Naive B cell (primary cell): Measurements from ENCODE around the gene TMEM151B. TPM values are rescaled to one million over a fixed set of nuclear protein-coding genes. Genes with fewer than 3 reads are reported as not detected.
A peak's percentile ranks its signal among the peaks of the same experiment; 100 is the strongest.
"Not testable (repeated sequence)": the region's sequence is repeated elsewhere in the genome, so short reads cannot be mapped to it uniquely, and the experiment has no call there.

ENCODE experiments used
- ATAC-seq, 2 donors: fragments of 150-1000 bp; cut with Tn5 transposase; 2 replicates each; pipeline ENCODE4 v1.10.0; 2021; ENCODE audit warnings: low read depth in 2 of 2, mild to moderate bottlenecking in 2 of 2, moderate library complexity in 2 of 2
- DNase-seq: peaks from one replicate; pipeline ENCODE4 v3.0.0; 2022
- H3K27ac Mint-ChIP-seq, 6 donors: one replicate each; pipeline ENCODE4 v1.8.0; 2020 to 2022; ENCODE audit warnings: mild to moderate bottlenecking in 6 of 6, mixed read lengths in 6 of 6, moderate library complexity in 5 of 6, inconsistent platforms in 2 of 6
- H3K27me3 Mint-ChIP-seq, 3 donors: one replicate each; pipeline ENCODE4 v1.8.0; 2021 to 2022; ENCODE audit warnings: mixed read lengths in 3 of 3, mild to moderate bottlenecking in 1 of 3
- H3K36me3 Mint-ChIP-seq, 2 donors: one replicate each; pipeline ENCODE4 v1.8.0; 2020 to 2022; ENCODE audit warnings: mixed read lengths in 2 of 2, inconsistent platforms in 1 of 2, mild to moderate bottlenecking in 1 of 2
- H3K4me1 Mint-ChIP-seq, 3 donors: one replicate each; pipeline ENCODE4 v1.8.0; 2020 to 2022; ENCODE audit warnings: mixed read lengths in 3 of 3, inconsistent platforms in 1 of 3, mild to moderate bottlenecking in 1 of 3, moderate library complexity in 1 of 3
- H3K4me3 Mint-ChIP-seq, 8 donors: one replicate each; pipeline ENCODE4 v1.8.0; 2020 to 2022; ENCODE audit warnings: mild to moderate bottlenecking in 8 of 8, mixed read lengths in 8 of 8, moderate library complexity in 8 of 8, inconsistent platforms in 2 of 8
- H3K9me3 Mint-ChIP-seq, 7 donors: one replicate each; pipeline ENCODE4 v1.8.0; 2020 to 2022; ENCODE audit warnings: mixed read lengths in 7 of 7, mild to moderate bottlenecking in 5 of 7, inconsistent platforms in 2 of 7, moderate library complexity in 1 of 7
- polyA plus RNA-seq, 6 donors: library from polyadenylated mRNA; unstranded; fragments of 300-500 nt; fragmentation: Illumina TruSeq; gene quantifications; one replicate each; pipeline ENCODE4 v1.2.3, GENCODE V29; 2021; ENCODE audit warnings: low read depth in 6 of 6

TMEM151B gene
- polyA plus RNA-seq, 6 donors from 2014 or later: not detected

GRCh38 chr6:44315951-44316350 lies 45.7 kb downstream of the TMEM151B start:
- ATAC-seq: no peak
- H3K4me1 Mint-ChIP-seq: peaks cover 11 to 25% (median 22%) of the 10 kb centered on the region in 3 donors
- no peak for DNase-seq
- peak overlapping the region in 1 of 8 donors; percentile 38 for H3K4me3 Mint-ChIP-seq
- peaks cover 0 to 13% (median 9%) of the 10 kb centered on the region in 7 donors for H3K9me3 Mint-ChIP-seq
- H3K36me3 Mint-ChIP-seq: no peaks in the 10 kb centered on the region
- peaks cover 9 to 45% (median 34%) of the 10 kb centered on the region in 3 donors for H3K27me3 Mint-ChIP-seq
- no peak overlapping the region for H3K27ac Mint-ChIP-seq

GRCh38 chr6:44316481-44316880 lies 46.2 kb downstream of the TMEM151B start:
- H3K27me3 Mint-ChIP-seq: peaks cover 9 to 50% (median 34%) of the 10 kb centered on the region in 3 donors
- H3K9me3 Mint-ChIP-seq: peaks cover 0 to 15% (median 9%) of the 10 kb centered on the region in 7 donors
- H3K36me3 Mint-ChIP-seq: no peaks in the 10 kb centered on the region
- no peak overlapping the region for H3K27ac Mint-ChIP-seq
- DNase-seq (no peak), ATAC-seq (no peak)
- peaks cover 11 to 23% (median 21%) of the 10 kb centered on the region in 3 donors for H3K4me1 Mint-ChIP-seq
- H3K4me3 Mint-ChIP-seq: peak overlapping the region in 1 of 8 donors; percentile 38

GRCh38 chr6:44317136-44317631 lies 46.9 kb downstream of the TMEM151B start:
- not testable (repeated sequence) for H3K27ac Mint-ChIP-seq, DNase-seq
- peaks cover 0 to 15% (median 9%) of the 10 kb centered on the region in 7 donors for H3K9me3 Mint-ChIP-seq

DNA sequence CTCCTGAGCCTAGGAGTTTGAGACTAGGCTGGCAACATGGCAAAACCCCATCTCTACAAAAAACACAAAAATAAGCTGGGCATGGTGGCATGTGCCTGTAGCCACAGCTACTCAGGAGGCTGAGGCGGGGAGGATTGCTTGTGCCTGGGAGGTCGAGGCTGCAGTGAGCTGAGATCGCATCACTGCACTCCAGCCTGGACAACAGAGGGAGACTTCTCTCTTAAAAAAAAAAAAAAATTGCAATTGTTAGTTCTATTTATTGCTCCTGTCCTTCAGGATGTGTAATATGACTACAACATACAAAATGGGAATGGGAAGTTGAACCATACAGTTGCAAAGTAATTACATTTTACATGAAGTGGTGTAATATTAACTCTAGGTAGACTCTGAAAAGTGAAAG lies 51.0 kb downstream of the TMEM151B start:
- H3K27ac Mint-ChIP-seq: no peak overlapping the region
- DNase-seq (no peak), ATAC-seq (no peak)
- no peaks in the 10 kb centered on the region for H3K36me3 Mint-ChIP-seq
- peaks cover 0 to 15% (median 9%) of the 10 kb centered on the region in 7 donors for H3K9me3 Mint-ChIP-seq
- peaks cover 13 to 49% (median 34%) of the 10 kb centered on the region in 3 donors for H3K27me3 Mint-ChIP-seq
- no peaks in the 10 kb centered on the region for H3K4me1 Mint-ChIP-seq
- H3K4me3 Mint-ChIP-seq: no peak overlapping the region

More at GRCh38 chr6:44317136-44317631, 46.9 kb downstream of the TMEM151B start:
- H3K36me3 Mint-ChIP-seq, H3K4me3 Mint-ChIP-seq, ATAC-seq: not testable (repeated sequence)
- peaks cover 5 to 16% (median 14%) of the 10 kb centered on the region in 3 donors for H3K4me1 Mint-ChIP-seq
- H3K27me3 Mint-ChIP-seq: peaks cover 9 to 51% (median 34%) of the 10 kb centered on the region in 3 donors

- no peak for ATAC-seq
- Mint-ChIP-seq H3K27ac (no peak overlapping the region), H3K27me3 (peaks cover 24 to 34% (median 30%) of the 10 kb centered on the region in 3 donors), H3K36me3 (no peaks in the 10 kb centered on the region), H3K9me3 (no peaks in the 10 kb centered on the region), H3K4me1 (no peaks in the 10 kb centered on the region), H3K4me3 (no peak overlapping the region)
- DNase-seq: no peak
Measured at GRCh38 chr6:44327096-44327495, 56.8 kb downstream of the TMEM151B start.

DNA sequence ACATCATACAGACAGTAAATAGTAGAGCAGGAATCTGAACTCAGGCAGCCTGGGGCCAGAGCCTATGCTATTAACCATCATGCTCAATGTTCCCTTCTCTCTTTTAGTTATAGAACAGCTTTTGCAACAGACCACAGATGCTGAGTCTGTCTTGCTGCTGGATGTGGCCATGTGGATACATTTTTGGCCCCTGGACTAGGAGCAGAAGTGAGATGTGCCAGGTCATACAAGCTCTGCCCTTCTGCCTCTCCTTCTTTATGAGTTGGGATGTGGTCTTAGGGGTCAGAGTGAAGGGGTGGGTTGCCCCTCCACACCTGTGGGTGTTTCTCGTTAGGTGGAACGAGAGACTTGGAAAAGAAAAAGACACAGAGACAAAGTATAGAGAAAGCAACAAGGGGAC lies 57.5 kb downstream of the TMEM151B start:
- DNase-seq: no peak
- no peaks in the 10 kb centered on the region for H3K36me3 Mint-ChIP-seq
- peaks cover 26 to 40% (median 37%) of the 10 kb centered on the region in 3 donors for H3K27me3 Mint-ChIP-seq
- H3K4me1 Mint-ChIP-seq: no peaks in the 10 kb centered on the region
- H3K27ac Mint-ChIP-seq: peak overlapping the region in 1 of 6 donors; percentile 52
- H3K4me3 Mint-ChIP-seq: no peak overlapping the region
- ATAC-seq: no peak
- H3K9me3 Mint-ChIP-seq: no peaks in the 10 kb centered on the region

- Mint-ChIP-seq H3K27ac (peak overlapping the region in 1 of 6 donors; percentile 52), H3K27me3 (peaks cover 25 to 45% (median 41%) of the 10 kb centered on the region in 3 donors)
- not testable (repeated sequence) for H3K4me3 Mint-ChIP-seq, DNase-seq, H3K36me3 Mint-ChIP-seq, H3K9me3 Mint-ChIP-seq, H3K4me1 Mint-ChIP-seq, ATAC-seq
Measured at GRCh38 chr6:44328203-44328602, 58.0 kb downstream of the TMEM151B start.

DNA sequence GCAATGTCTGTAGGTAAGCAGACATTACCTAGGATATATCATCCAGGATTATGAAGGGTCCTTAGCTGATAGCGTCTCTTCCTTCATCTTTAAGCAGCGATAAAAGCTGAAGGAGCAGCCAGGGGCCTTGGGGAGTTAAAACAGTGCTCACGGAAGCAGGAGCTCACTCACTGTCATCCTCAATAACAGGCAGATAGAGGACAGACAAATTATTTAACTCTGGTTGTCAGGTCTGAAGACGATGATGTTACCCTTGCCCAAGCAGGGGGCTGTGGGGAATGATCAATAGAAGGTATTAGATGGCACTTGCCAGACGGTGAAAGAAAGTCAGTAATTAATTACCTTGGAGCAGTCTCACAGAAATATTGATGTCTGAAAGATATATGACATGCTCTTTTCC lies 59.6 kb downstream of the TMEM151B start:
- ATAC-seq: no peak
- Mint-ChIP-seq H3K9me3 (no peaks in the 10 kb centered on the region), H3K27me3 (peaks cover 31 to 46% (median 43%) of the 10 kb centered on the region in 3 donors), H3K4me3 (no peak overlapping the region), H3K27ac (no peak overlapping the region), H3K4me1 (no peaks in the 10 kb centered on the region), H3K36me3 (no peaks in the 10 kb centered on the region)
- no peak for DNase-seq

DNA sequence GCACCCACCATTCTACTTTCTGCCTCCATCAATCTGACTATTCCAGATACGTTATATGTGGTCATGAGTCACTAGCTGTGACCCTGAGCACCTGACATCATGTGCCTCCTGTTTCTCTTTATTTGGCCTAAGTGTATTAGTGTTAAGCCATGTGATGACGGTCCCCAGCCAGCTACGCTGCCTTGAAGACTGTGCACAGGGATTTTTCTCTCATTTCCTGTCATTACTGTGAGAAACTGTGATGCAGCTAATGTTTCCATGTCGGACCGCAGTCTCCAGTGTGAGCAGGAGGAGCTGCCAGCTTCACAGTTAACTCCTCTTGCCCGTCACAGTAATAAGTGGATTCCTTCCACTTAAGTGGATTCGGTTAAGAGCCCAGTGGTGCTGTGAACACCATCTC lies 62.3 kb downstream of the TMEM151B start:
- Mint-ChIP-seq H3K4me1 (no peaks in the 10 kb centered on the region), H3K36me3 (no peaks in the 10 kb centered on the region), H3K27me3 (peaks cover 42 to 56% (median 54%) of the 10 kb centered on the region in 3 donors), H3K9me3 (no peaks in the 10 kb centered on the region), H3K4me3 (no peak overlapping the region), H3K27ac (no peak overlapping the region)
- no peak for DNase-seq
- no peak for ATAC-seq

GRCh38 chr6:44333273-44333919 lies 63.1 kb downstream of the TMEM151B start:
- Mint-ChIP-seq H3K4me1 (no peaks in the 10 kb centered on the region), H3K4me3 (no peak overlapping the region), H3K27me3 (peaks cover 40 to 50% (median 48%) of the 10 kb centered on the region in 3 donors), H3K27ac (no peak overlapping the region), H3K36me3 (no peaks in the 10 kb centered on the region), H3K9me3 (no peaks in the 10 kb centered on the region)
- ATAC-seq (no peak), DNase-seq (no peak)

DNA sequence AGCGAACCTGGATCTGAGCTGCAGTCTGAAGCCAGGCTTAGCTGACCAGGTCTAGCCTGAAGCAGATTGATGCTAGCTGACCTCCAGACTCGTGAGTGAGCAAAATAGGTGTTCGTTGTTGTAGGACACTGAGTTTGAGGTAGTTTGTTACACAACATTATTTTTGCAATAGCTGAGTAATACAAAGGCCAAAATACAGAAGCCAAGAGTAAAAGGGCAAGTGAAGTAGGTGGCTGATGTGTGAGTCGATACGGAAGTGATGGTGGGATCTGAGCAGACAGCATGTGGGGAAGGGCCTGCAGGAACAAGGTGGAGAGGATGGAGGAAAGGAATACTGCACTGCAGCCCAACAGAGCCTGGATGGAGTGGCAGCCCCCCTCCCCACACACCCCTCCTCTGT lies 63.7 kb downstream of the TMEM151B start:
- no peak overlapping the region for H3K4me3 Mint-ChIP-seq
- H3K27ac Mint-ChIP-seq: no peak overlapping the region
- no peaks in the 10 kb centered on the region for H3K4me1 Mint-ChIP-seq
- H3K9me3 Mint-ChIP-seq: no peaks in the 10 kb centered on the region
- H3K27me3 Mint-ChIP-seq: peaks cover 40 to 46% (median 43%) of the 10 kb centered on the region in 3 donors
- no peaks in the 10 kb centered on the region for H3K36me3 Mint-ChIP-seq
- no peak for ATAC-seq
- DNase-seq: no peak

DNA sequence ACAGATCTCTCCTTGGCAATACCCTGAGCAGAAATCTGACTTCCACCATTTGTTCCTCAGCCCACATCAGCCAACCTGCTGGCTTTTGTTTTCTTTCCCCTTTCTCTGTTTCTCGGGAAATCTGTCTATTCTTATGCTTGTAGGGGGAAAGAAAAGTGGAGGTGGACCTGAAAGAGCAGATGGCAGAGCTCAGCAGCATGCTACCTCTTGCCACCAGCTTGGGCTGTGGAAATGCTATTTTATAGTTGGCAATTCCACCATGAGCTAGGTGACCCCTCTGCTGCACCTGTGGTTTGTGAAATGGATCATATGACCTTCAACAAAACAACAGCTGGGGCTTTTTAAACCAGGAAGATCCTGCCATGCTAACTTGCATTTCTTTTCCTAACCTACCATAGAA lies 65.4 kb downstream of the TMEM151B start:
- Mint-ChIP-seq H3K4me1 (no peaks in the 10 kb centered on the region), H3K9me3 (no peaks in the 10 kb centered on the region), H3K4me3 (peak overlapping the region in 1 of 8 donors; percentile 66), H3K36me3 (no peaks in the 10 kb centered on the region), H3K27me3 (peaks cover 26 to 30% (median 29%) of the 10 kb centered on the region in 3 donors), H3K27ac (peak overlapping the region in 1 of 6 donors; percentile 29)
- DNase-seq (no peak), ATAC-seq (no peak)

- Mint-ChIP-seq H3K27ac (no peak overlapping the region), H3K4me1 (no peaks in the 10 kb centered on the region), H3K9me3 (no peaks in the 10 kb centered on the region), H3K27me3 (peaks cover 28 to 42% (median 36%) of the 10 kb centered on the region in 3 donors), H3K36me3 (no peaks in the 10 kb centered on the region), H3K4me3 (no peak overlapping the region)
- ATAC-seq: peak; percentile 88 to 91
- peak; percentile 64 for DNase-seq
Measured at GRCh38 chr6:44338228-44339122, 68.2 kb downstream of the TMEM151B start.
